HepG2 (cell line): Measurements from ENCODE around the gene LIF. TPM values are rescaled to one million over a fixed set of nuclear protein-coding genes. Genes with fewer than 3 reads are reported as not detected.

Experiments
- AHR ChIP-seq: IDR thresholded peaks from 2 replicates; pipeline ENCODE4 v1.6.1; 2018; ENCODE audit warnings: missing genetic modification reagents, missing compliant biosample characterization
- ARNT ChIP-seq: fragments of 450-650 bp; IDR thresholded peaks from 2 replicates; pipeline ENCODE4 v1.6.1; 2017
- HNF4G ChIP-seq, 2 experiments: sonication (generic) in 1 of 2; formaldehyde crosslinking in 1 of 2; IDR thresholded peaks; 2 replicates each; pipeline versions ENCODE4 v1.4.0 to v1.6.1; 2011 to 2020; ENCODE audit warnings: borderline replicate concordance in 2 of 2, low read depth in 2 of 2, mild to moderate bottlenecking in 2 of 2, low read length in 1 of 2, missing genetic modification reagents in 1 of 2, moderate library complexity in 1 of 2
- RBM39 ChIP-seq: fragments of 200-400 bp; formaldehyde crosslinking; IDR thresholded peaks from one replicate; pipeline ENCODE4 v1.6.1; 2018; ENCODE audit warnings: antibody characterized with exemption, mild to moderate bottlenecking, low read depth, low read length; ENCODE audit not compliant: poor library complexity, severe bottlenecking
- RFX1 ChIP-seq: fragments of 450-650 bp; IDR thresholded peaks from 2 replicates; pipeline ENCODE4 v1.6.1; 2017
- STAG1 ChIP-seq: sonication (generic); formaldehyde crosslinking; IDR thresholded peaks from 2 replicates; pipeline ENCODE4 v1.4.0; 2020; ENCODE audit warnings: missing genetic modification reagents
- YY1 ChIP-seq: IDR thresholded peaks from 2 replicates; pipeline ENCODE4 v1.6.1; 2011; ENCODE audit warnings: low read length, low read depth, moderate library complexity, mild to moderate bottlenecking; ENCODE audit not compliant: insufficient read depth, insufficient replicate concordance
- ZC3H13 ChIP-seq: sonication (generic); formaldehyde crosslinking; IDR thresholded peaks from 2 replicates; pipeline ENCODE4 v1.8.1; 2023; ENCODE audit warnings: mild to moderate bottlenecking, missing genetic modification reagents, moderate library complexity
- ZFP62 ChIP-seq: sonication (generic); formaldehyde crosslinking; IDR thresholded peaks from 2 replicates; pipeline ENCODE4 v1.4.0; 2020; ENCODE audit warnings: missing genetic modification reagents
- ZNF460 ChIP-seq: sonication (generic); formaldehyde crosslinking; IDR thresholded peaks from 2 replicates; pipeline ENCODE4 v1.5.1; 2020; ENCODE audit warnings: missing genetic modification reagents, mild to moderate bottlenecking, borderline replicate concordance
- ZNF629 ChIP-seq: sonication (generic); formaldehyde crosslinking; conservative IDR thresholded peaks from 2 replicates; pipeline ENCODE4 v1.5.0; 2020; ENCODE audit warnings: missing genetic modification reagents
- ZNF792 ChIP-seq: IDR thresholded peaks from 2 replicates; pipeline ENCODE4 v1.6.1; 2016
- polyA plus RNA-seq, 8 experiments: library from polyadenylated mRNA; depleted of rRNA in 3 of 8; stranded (reverse) in 7 of 8; unstranded in 1 of 8; fragments of >200 nt; fragmentation: Illumina TruSeq in 4 of 8; extraction: Trizol in 4 of 8; gene quantifications; 2 replicates each; pipeline versions ENCODE4 v1.2.1 to v1.2.3, GENCODE V29; 2011 to 2016; ENCODE audit warnings: low read depth in 4 of 8, missing spikeins in 1 of 8, mixed read lengths in 1 of 8; ENCODE audit not compliant: insufficient read depth in 1 of 8
- total RNA-seq, 5 experiments: library from RNA; depleted of rRNA; stranded (reverse); fragments of >200 nt; fragmentation: Illumina TruSeq; extraction: Trizol; gene quantifications; 2 replicates each; pipeline ENCODE4 v1.2.3, GENCODE V29; 2016; ENCODE audit warnings: low read depth in 1 of 5
- TF ChIP-seq, protein P1 (sequence below): sonication (generic); formaldehyde crosslinking; conservative IDR thresholded peaks from 2 replicates; pipeline ENCODE4 v1.5.0; 2020; ENCODE audit warnings: missing genetic modification reagents
- TF ChIP-seq, protein P2 (sequence below): sonication (generic); formaldehyde crosslinking; IDR thresholded peaks from 2 replicates; pipeline ENCODE4 v1.4.0; 2020; ENCODE audit warnings: missing genetic modification reagents
- TF ChIP-seq, protein P3 (sequence below): sonication (generic); formaldehyde crosslinking; IDR thresholded peaks from 2 replicates; pipeline ENCODE4 v1.4.0; 2020; ENCODE audit warnings: mild to moderate bottlenecking, missing genetic modification reagents
- TF ChIP-seq, protein P4 (sequence below): sonication (generic); formaldehyde crosslinking; IDR thresholded peaks from 2 replicates; pipeline ENCODE4 v1.4.0; 2020; ENCODE audit warnings: missing genetic modification reagents

The LIF gene
- total and polyA plus RNA-seq, 2 of the 13 experiments (the other 11 are each of a cell fraction or from before 2014, with no cell fraction given) = 3.6 to 8.5 TPM

DNA sequence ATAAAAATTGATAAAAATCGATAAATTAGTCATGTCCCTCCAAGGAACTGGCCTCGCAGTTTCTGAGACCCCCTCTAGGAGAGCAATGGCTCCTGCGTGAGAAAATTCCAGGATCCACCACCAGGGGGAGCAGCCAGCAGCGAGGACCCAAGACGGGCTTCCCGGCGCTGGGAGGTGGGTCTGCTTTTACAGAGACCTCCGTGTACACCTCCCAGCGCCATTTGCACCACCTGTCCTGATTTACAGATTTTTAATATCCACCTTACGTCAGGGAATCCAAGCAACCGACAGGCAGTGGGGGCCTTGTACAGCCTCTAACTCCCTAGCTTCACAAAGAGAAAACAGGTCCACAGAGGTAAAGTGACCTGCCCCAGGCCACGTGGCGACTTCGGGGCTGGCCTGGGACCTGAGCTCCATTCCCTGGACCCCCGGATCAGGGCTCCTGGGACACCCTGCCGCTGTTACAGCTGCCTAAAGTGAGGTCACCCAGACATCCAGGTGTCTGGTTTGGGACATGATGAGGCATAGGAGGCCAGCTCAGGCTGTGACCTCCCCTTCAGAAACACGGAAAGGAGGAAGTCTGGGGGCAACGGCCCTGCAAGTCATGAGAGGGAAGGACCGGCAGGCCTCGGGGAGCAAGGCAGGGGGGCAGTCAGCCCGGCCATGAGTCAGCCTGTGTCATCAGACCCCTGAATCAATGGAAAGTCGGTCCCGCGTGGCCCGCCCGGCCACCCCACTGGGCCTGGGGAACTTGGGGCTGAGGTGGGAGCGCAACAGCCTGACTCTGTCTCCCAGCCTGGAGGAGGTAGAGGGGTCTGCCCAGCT, 16.6 kb upstream of the LIF start (continued):
- TF ChIP-seq, protein P1, sequence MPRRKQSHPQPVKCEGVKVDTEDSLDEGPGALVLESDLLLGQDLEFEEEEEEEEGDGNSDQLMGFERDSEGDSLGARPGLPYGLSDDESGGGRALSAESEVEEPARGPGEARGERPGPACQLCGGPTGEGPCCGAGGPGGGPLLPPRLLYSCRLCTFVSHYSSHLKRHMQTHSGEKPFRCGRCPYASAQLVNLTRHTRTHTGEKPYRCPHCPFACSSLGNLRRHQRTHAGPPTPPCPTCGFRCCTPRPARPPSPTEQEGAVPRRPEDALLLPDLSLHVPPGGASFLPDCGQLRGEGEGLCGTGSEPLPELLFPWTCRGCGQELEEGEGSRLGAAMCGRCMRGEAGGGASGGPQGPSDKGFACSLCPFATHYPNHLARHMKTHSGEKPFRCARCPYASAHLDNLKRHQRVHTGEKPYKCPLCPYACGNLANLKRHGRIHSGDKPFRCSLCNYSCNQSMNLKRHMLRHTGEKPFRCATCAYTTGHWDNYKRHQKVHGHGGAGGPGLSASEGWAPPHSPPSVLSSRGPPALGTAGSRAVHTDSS = no peak
- TF ChIP-seq RBM39 = peak; percentile 39
- no peak for TF ChIP-seq HNF4G (IDR thresholded peaks at IDR 0.05; ENCODE audit: borderline replicate concordance, low read depth, low read length)
- no peak for TF ChIP-seq HNF4G (CRISPR knock-in tag; IDR thresholded peaks at IDR 0.05; ENCODE audit: borderline replicate concordance, low read depth)
- peak; percentile 61 for TF ChIP-seq YY1
- no peak for TF ChIP-seq ARNT
- TF ChIP-seq, protein P2, sequence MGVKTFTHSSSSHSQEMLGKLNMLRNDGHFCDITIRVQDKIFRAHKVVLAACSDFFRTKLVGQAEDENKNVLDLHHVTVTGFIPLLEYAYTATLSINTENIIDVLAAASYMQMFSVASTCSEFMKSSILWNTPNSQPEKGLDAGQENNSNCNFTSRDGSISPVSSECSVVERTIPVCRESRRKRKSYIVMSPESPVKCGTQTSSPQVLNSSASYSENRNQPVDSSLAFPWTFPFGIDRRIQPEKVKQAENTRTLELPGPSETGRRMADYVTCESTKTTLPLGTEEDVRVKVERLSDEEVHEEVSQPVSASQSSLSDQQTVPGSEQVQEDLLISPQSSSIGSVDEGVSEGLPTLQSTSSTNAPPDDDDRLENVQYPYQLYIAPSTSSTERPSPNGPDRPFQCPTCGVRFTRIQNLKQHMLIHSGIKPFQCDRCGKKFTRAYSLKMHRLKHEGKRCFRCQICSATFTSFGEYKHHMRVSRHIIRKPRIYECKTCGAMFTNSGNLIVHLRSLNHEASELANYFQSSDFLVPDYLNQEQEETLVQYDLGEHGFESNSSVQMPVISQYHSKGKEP (CRISPR knock-in tag) = no peak
- TF ChIP-seq ZNF629 = no peak
- TF ChIP-seq ZFP62 (CRISPR knock-in tag) = no peak
- TF ChIP-seq, protein P3, sequence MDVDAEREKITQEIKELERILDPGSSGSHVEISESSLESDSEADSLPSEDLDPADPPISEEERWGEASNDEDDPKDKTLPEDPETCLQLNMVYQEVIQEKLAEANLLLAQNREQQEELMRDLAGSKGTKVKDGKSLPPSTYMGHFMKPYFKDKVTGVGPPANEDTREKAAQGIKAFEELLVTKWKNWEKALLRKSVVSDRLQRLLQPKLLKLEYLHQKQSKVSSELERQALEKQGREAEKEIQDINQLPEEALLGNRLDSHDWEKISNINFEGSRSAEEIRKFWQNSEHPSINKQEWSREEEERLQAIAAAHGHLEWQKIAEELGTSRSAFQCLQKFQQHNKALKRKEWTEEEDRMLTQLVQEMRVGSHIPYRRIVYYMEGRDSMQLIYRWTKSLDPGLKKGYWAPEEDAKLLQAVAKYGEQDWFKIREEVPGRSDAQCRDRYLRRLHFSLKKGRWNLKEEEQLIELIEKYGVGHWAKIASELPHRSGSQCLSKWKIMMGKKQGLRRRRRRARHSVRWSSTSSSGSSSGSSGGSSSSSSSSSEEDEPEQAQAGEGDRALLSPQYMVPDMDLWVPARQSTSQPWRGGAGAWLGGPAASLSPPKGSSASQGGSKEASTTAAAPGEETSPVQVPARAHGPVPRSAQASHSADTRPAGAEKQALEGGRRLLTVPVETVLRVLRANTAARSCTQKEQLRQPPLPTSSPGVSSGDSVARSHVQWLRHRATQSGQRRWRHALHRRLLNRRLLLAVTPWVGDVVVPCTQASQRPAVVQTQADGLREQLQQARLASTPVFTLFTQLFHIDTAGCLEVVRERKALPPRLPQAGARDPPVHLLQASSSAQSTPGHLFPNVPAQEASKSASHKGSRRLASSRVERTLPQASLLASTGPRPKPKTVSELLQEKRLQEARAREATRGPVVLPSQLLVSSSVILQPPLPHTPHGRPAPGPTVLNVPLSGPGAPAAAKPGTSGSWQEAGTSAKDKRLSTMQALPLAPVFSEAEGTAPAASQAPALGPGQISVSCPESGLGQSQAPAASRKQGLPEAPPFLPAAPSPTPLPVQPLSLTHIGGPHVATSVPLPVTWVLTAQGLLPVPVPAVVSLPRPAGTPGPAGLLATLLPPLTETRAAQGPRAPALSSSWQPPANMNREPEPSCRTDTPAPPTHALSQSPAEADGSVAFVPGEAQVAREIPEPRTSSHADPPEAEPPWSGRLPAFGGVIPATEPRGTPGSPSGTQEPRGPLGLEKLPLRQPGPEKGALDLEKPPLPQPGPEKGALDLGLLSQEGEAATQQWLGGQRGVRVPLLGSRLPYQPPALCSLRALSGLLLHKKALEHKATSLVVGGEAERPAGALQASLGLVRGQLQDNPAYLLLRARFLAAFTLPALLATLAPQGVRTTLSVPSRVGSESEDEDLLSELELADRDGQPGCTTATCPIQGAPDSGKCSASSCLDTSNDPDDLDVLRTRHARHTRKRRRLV (CRISPR knock-in tag) = no peak
- TF ChIP-seq, protein P4, sequence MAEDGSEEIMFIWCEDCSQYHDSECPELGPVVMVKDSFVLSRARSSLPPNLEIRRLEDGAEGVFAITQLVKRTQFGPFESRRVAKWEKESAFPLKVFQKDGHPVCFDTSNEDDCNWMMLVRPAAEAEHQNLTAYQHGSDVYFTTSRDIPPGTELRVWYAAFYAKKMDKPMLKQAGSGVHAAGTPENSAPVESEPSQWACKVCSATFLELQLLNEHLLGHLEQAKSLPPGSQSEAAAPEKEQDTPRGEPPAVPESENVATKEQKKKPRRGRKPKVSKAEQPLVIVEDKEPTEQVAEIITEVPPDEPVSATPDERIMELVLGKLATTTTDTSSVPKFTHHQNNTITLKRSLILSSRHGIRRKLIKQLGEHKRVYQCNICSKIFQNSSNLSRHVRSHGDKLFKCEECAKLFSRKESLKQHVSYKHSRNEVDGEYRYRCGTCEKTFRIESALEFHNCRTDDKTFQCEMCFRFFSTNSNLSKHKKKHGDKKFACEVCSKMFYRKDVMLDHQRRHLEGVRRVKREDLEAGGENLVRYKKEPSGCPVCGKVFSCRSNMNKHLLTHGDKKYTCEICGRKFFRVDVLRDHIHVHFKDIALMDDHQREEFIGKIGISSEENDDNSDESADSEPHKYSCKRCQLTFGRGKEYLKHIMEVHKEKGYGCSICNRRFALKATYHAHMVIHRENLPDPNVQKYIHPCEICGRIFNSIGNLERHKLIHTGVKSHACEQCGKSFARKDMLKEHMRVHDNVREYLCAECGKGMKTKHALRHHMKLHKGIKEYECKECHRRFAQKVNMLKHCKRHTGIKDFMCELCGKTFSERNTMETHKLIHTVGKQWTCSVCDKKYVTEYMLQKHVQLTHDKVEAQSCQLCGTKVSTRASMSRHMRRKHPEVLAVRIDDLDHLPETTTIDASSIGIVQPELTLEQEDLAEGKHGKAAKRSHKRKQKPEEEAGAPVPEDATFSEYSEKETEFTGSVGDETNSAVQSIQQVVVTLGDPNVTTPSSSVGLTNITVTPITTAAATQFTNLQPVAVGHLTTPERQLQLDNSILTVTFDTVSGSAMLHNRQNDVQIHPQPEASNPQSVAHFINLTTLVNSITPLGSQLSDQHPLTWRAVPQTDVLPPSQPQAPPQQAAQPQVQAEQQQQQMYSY (CRISPR knock-in tag) = no peak
- TF ChIP-seq AHR (CRISPR knock-in tag) = no peak
- no peak for TF ChIP-seq ZNF460
- no peak for TF ChIP-seq ZNF792 (CRISPR knock-in tag)
- no peak for TF ChIP-seq ZC3H13 (CRISPR knock-in tag)
- no peak for TF ChIP-seq RFX1
- peak; percentile 52 for TF ChIP-seq STAG1
